ENCODE measurements around the gene LRIT2. TPM values are rescaled to one million over a fixed set of nuclear protein-coding genes. Genes with fewer than 3 reads are reported as not detected.

LRIT2 gene
- total RNA-seq, 4 donors from 2014 or later = not detected

GRCh38 chr10:84208023-84208422, 17.3 kb downstream of the LRIT2 start:
- TF ChIP-seq, protein P1, sequence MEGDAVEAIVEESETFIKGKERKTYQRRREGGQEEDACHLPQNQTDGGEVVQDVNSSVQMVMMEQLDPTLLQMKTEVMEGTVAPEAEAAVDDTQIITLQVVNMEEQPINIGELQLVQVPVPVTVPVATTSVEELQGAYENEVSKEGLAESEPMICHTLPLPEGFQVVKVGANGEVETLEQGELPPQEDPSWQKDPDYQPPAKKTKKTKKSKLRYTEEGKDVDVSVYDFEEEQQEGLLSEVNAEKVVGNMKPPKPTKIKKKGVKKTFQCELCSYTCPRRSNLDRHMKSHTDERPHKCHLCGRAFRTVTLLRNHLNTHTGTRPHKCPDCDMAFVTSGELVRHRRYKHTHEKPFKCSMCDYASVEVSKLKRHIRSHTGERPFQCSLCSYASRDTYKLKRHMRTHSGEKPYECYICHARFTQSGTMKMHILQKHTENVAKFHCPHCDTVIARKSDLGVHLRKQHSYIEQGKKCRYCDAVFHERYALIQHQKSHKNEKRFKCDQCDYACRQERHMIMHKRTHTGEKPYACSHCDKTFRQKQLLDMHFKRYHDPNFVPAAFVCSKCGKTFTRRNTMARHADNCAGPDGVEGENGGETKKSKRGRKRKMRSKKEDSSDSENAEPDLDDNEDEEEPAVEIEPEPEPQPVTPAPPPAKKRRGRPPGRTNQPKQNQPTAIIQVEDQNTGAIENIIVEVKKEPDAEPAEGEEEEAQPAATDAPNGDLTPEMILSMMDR (IDR thresholded peaks at IDR 0.05 in 4 of 5, conservative IDR thresholded peaks at IDR 0.05 in 1 of 5) = no peak
- TF ChIP-seq POLR2A (IDR thresholded peaks at IDR 0.05) = no peak
- Histone ChIP-seq H3K36me3 (no peaks in the 10 kb centered on the region), H3K9me3 (no peaks in the 10 kb centered on the region), H3K4me1 (no peaks in the 10 kb centered on the region), H3K4me3 (no peak overlapping the region), H3K27ac (no peak overlapping the region), H3K27me3 (peaks cover 0 to 3% (median 0%) of the 10 kb centered on the region in 3 donors)
- DNase-seq (no peak), ATAC-seq (no peak)
- in situ Hi-C loops (cut with MboI; ENCODE audit: low sequenced_read_pairs in 4 of 4) = no loop called here
- intact Hi-C loops (cut with DNase I; ENCODE audit: low total_unique reads) = no loop called here

GRCh38 chr10:84205853-84206525, 19.4 kb downstream of the LRIT2 start:
- in situ Hi-C loops (cut with MboI; ENCODE audit: low sequenced_read_pairs in 4 of 4) (no loop called here), intact Hi-C loops (cut with DNase I; ENCODE audit: low total_unique reads) (no loop called here)
- Histone ChIP-seq H3K27ac (no peak overlapping the region), H3K27me3 (peaks cover 0 to 3% (median 0%) of the 10 kb centered on the region in 3 donors), H3K36me3 (no peaks in the 10 kb centered on the region), H3K9me3 (no peaks in the 10 kb centered on the region), H3K4me1 (no peaks in the 10 kb centered on the region), H3K4me3 (no peak overlapping the region)
- no peak for DNase-seq
- TF ChIP-seq POLR2A (IDR thresholded peaks at IDR 0.05) = no peak
- TF ChIP-seq, protein P1 (IDR thresholded peaks at IDR 0.05 in 4 of 5, conservative IDR thresholded peaks at IDR 0.05 in 1 of 5) = no peak
- no peak for ATAC-seq

- no peaks in the 10 kb centered on the region for H3K36me3 ChIP-seq
- intact Hi-C loops (cut with DNase I; ENCODE audit: low total_unique reads) (no loop called here), in situ Hi-C loops (cut with MboI; ENCODE audit: low sequenced_read_pairs in 4 of 4) (no loop called here)
- DNase-seq = no peak
- H3K4me1 ChIP-seq = no peaks in the 10 kb centered on the region
- ATAC-seq = no peak
- no peak overlapping the region for H3K4me3 ChIP-seq
- H3K9me3 ChIP-seq = no peaks in the 10 kb centered on the region
- TF ChIP-seq POLR2A (IDR thresholded peaks at IDR 0.05) = no peak
- TF ChIP-seq, protein P1 (IDR thresholded peaks at IDR 0.05 in 4 of 5, conservative IDR thresholded peaks at IDR 0.05 in 1 of 5) = peak in 1 of 5 experiments; percentile 25
- H3K27ac ChIP-seq = no peak overlapping the region
- peaks cover 0 to 3% (median 0%) of the 10 kb centered on the region in 3 donors for H3K27me3 ChIP-seq
Observed at GRCh38 chr10:84205049-84205852, 20.1 kb downstream of the LRIT2 start.

- Histone ChIP-seq H3K36me3 (no peaks in the 10 kb centered on the region), H3K27me3 (peaks cover 0 to 3% (median 0%) of the 10 kb centered on the region in 3 donors), H3K4me3 (no peak overlapping the region), H3K4me1 (no peaks in the 10 kb centered on the region), H3K9me3 (no peaks in the 10 kb centered on the region), H3K27ac (no peak overlapping the region)
- no peak for DNase-seq
- ATAC-seq = no peak
- TF ChIP-seq, protein P1 (IDR thresholded peaks at IDR 0.05 in 4 of 5, conservative IDR thresholded peaks at IDR 0.05 in 1 of 5) = no peak
- TF ChIP-seq POLR2A (IDR thresholded peaks at IDR 0.05) = no peak
- intact Hi-C loops (cut with DNase I; ENCODE audit: low total_unique reads) = no loop called here
- in situ Hi-C loops (cut with MboI; ENCODE audit: low sequenced_read_pairs in 4 of 4) = no loop called here
Observed at GRCh38 chr10:84204610-84205009, 20.7 kb downstream of the LRIT2 start.
